Retina (tissue), 1 donor: ENCODE measurements around the gene EIF3A.
"Not testable (repeated sequence)": the region's sequence is repeated elsewhere in the genome, so short reads cannot be mapped to it uniquely, and the experiment has no call there.

Source experiments
- DNase-seq: peaks from one replicate; pipeline ENCODE4 v3.0.0-alpha.2; 2016

Gene EIF3A

GRCh38 chr10:119080521-119081259 is at the start of gene EIF3A:
EIF3A (minus strand) TSS chr10:119080817; CDS start chr10:119080676, 141 bp downstream.
- DNase-seq: peak; percentile 98

DNA sequence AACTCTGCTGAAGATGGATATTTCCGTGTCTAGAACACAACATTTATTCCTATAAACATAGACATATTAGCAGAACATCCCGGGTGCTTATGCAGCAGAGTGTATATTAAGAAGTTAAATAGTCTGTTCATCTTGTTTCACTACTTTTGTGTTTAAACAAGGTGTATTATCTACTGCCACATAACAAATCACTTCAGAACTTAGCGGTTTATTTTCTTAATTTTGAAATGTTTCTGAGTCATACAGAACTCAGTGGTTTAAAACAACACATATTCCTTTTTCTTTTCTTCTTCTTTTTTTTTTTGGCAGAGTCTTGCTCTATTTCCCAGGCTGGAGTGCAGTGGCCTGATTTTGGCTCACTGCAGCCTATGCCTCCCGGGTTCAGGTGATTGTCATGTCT is 49.1 kb upstream of the EIF3A start:
- DNase-seq: no peak

DNA sequence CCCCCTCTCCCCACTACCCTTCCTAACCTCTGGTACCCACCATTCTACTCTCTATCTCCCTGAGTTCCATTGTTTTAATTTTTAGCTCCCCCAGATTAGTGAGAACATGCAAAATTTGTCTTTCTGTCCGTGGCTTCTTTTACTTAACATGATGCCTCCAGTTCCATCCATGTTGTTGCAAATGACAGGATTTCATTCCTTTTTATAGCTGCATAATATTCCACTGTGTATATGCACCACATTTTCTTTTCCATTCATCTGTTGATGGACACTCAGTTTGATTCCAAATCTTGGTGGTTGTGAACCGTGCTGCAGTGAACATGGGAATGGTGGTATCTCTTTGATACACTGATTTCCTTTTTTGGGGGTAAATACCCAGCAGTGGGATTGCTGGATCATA is 45.3 kb upstream of the EIF3A start:
- DNase-seq: no peak

DNA sequence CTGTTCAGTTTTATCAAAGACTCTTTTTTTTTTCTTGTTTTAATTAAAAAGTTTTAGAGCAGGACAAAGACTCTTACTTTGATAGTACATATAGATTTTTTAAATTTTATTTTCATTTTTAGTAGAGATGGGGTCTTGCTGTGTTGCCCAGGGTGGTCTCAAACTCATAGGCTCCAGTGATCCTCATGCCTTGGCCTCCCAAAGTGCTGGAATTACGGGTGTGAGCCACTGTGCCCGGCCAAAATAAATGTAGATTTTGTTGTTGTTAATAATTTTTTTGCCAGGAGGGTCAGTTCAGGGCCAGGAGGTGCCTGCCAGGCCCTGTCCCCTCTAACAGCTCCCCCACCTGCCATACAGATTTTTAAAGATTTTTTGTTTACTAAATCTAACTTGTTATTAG is 40.3 kb upstream of the EIF3A start:
- no peak for DNase-seq

- DNase-seq: no peak
Measured at GRCh38 chr10:119120413-119120867, 39.8 kb upstream of the EIF3A start.

DNA sequence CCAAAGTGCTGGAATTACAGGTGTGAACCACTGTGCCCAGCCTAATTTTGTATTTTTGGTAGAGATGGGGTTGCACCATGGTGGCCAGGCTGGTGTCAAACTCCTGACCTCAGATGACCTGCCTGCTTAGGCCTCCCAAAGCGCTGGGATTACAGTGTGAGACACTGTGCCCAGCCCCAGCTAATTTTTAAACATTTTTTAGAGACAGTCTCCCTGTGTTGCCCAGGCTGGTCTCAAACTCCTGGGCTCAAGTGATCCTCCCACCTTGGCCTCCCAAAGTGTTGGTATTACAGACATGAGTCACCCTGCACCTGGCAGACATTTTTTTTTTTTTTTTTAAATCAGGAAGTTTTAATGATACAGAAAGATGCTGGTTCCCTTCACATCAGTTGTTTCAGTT is 38.8 kb upstream of the EIF3A start:
- DNase-seq: no peak

GRCh38 chr10:119118231-119118630 is 37.6 kb upstream of the EIF3A start:
- no peak for DNase-seq

DNA sequence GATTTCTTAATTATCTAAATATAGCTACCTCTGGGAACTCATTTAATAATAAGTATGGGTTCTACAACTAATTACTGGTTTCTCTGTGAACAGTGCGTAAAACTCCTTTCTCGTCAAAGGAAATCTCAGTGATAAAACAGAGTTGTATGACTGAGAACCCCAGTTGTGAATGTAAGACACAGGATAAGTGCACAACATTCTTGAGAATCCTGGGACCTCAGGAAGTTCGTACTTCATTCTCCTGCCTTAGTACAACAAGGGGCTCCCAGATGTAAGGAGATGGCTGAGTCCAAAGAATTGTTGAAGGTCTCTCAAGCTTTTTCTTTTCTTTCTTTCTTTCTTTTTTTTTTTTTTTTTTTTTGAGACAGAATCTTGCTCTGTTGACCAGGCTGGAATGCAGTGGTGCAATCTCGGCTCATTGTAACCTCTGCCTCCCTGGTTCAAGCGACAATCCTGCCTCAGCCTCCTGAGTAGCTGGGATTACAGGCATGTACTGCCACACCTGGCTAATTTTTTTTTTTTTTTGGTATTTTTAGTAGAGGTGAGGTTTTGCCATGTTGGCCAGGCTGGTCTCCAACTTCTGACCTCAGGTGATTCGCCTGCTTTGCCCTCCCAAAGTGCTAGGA is 35.8 kb upstream of the EIF3A start:
- no peak for DNase-seq

DNA sequence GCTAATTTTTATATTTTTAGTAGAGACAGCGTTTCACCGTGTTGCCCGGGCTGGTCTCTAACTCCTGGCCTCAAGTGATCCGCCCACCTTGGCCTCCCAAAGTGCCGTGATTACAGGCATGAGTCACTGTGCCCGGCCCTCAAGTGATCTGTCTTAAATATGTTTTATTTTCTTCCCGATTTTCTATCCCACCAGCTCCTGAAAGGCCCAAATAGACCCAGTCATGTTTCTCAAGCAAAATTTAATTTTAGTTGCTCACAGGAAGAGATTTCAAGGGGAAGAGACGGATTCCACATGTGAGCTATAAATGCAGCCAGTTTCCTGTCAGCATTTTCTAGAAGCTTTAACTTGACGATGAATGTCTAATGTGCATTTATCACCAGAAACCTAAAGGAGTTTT is 35.3 kb upstream of the EIF3A start:
- DNase-seq: no peak

DNA sequence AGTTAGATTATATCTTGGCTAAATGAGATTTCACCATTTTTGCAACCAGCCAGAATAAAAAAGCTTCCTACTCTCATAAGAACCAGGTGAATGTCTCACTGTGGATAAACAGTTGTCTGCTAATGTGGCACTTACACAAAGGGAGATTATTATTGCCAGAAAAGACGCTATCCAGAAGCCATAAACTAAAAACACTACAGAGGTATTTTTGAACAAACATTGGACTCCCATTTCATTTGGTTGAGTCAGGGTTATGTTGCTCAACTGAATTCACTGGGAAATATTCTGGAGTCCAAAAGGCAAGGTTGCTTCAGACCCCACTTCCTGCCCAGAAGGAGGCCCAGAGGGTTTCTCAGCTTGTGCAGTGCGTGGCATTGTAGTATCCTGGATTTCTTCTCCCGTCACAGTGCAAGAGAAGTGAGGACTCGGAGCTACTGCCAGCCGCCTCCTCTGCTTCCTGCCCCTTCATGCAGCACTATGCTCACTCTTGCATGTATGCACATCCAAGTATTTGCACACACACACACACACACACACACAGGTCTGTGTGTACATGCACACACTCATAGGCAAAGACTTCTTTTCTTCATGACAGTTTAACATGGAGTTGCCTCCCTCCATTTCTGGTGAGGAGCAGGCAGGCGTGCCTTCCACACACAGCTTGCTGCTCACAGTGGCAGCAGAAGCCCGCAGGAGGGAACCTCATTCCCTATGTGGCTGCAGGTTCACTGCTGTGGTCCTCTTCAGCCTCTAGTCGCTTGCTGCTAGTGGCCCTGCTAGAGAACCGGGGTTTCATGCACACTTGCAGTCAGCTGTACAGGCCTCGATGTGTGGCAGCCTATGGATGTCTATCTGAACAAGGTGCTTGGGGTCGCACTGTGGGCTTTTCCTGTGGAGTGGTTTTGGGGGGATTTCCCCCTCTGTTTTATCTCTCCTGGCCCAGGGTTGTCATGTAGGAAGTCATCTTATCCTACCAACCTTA is 33.4 kb upstream of the EIF3A start:
- DNase-seq: no peak

DNA sequence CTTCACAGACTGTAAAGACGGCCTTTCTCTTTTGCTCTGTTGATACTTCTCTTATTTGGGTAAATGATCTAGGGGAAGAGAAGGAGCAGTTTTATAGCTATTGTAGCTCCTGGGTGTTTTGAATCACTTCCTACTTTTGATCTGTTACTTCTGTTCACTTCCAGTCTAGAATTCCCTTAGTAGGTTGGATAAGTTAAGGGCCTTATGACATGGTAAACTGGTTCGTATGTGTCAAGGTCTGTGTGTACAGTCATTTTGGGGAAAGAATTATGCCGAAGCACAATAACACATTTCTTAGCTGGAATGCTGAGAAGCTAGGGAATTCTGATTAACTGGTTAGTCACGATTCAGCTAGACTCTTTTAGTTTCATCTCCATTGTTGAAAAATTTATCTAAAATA is 31.4 kb upstream of the EIF3A start:
- no peak for DNase-seq

DNA sequence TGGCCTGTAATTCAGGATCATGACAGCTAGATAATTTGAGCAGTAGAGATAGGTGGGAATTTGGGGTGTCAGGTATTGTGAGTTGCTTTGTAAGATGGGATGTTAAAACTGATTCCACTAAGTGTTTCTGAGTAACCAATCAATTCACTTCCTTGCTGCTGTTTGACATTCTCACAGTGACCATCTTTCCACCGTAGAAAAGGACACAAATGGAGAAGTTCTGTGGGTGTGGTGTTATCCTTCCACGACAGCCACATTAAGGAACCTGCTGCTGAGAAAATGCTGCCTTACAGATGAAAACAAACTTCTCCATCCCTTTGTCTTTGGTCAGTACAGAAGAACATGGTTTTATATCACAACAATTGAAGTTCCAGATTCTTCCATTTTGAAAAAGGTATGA is 27.2 kb upstream of the EIF3A start:
- DNase-seq: not testable (repeated sequence)

DNA sequence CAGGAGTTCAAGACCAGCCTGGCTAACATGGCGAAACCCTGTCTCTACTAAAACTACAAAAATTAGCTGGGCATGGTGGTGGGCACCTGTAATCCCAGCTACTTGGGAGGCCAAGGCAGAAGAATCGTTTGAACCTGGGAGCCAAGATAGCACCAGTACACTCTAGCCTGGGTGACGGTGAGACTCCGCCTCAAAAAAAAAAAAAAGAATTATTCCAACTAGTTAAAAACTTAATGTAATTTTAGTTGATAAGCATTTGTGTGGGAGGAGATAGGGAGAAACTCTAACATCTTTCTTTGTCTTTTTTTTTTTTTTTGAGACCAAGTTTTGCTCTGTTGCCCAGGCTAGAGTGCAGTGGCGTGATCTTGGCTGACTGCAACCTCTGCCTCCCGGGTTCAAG is 26.5 kb upstream of the EIF3A start:
- not testable (repeated sequence) for DNase-seq

GRCh38 chr10:119105899-119106298 is 25.3 kb upstream of the EIF3A start:
- not testable (repeated sequence) for DNase-seq

DNA sequence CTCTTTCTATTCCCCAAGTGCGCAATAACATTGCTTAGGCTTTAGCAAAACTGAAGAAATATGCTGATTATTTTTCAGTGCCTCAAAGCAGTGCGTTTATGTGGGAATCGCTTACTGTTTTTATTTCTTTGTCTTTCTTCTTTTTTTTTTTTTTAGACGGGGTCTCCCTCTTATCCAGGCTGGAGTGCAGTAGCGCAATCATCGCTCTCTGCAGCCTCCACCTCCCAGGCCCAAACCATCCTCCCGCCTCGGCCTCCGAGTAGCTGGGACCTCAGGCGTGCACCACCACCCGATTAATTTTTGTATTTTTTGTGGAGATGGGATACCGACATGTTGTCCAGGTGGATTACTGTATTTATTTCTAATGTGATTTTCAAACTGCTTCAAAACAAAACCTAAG is 24.5 kb upstream of the EIF3A start:
- DNase-seq: no peak

DNA sequence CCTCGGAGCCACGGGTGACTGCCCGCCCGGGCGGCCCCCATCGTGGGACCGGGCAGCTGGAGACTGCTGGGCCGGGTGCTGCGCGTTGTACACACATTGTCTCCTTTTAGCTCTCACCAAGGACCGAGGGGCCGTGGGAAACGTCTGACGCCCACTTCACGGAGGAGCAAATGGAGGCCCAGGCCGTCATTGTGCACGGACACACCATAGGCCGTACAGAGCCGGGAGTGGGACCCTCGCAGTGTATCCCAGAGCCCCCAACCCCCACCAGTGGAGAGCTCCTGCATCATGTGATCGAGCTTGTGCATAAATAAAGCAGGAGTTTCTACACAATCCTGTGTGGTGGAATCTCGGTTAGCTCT is 24.0 kb upstream of the EIF3A start:
- DNase-seq: peak; percentile 63

GRCh38 chr10:119103903-119104653 is 23.5 kb upstream of the EIF3A start, which contains the start of gene DENND10:
DENND10 (plus strand) TSS chr10:119104113; CDS start chr10:119104143, 30 bp downstream.
- DNase-seq: peak; percentile 91

DNA sequence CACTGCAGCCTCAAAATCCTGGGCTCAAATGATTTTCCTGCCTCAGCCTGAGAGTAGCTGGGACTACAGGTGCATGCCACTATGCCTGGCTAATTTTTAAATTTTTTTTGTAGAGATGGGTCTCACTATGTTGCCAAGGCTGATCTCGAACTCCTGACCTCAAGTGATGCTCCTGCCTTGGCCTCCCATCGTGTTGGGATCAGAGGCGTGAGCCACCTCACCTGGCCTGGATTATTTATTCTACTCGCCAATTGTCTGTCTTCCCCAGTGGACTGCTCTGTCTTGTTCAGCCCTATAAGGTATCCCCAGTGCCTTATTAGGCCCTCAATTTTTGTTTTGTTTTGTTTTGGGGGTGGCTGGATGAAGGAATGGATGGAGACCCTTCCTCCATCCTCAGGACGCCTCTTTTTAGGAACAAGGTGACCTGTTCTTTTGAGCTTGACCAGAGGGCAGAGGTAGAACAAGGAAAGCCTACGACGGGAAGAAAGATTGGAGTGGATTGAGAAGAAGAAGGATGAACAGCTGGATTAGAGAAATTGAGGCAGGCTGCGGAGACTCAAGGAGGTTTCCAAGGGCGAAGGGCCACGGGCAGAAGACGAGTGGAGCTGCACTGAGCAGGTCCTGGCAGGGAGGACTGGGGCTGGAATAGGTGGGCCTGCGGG is 22.8 kb upstream of the EIF3A start:
- peak; percentile 28 for DNase-seq

DNA sequence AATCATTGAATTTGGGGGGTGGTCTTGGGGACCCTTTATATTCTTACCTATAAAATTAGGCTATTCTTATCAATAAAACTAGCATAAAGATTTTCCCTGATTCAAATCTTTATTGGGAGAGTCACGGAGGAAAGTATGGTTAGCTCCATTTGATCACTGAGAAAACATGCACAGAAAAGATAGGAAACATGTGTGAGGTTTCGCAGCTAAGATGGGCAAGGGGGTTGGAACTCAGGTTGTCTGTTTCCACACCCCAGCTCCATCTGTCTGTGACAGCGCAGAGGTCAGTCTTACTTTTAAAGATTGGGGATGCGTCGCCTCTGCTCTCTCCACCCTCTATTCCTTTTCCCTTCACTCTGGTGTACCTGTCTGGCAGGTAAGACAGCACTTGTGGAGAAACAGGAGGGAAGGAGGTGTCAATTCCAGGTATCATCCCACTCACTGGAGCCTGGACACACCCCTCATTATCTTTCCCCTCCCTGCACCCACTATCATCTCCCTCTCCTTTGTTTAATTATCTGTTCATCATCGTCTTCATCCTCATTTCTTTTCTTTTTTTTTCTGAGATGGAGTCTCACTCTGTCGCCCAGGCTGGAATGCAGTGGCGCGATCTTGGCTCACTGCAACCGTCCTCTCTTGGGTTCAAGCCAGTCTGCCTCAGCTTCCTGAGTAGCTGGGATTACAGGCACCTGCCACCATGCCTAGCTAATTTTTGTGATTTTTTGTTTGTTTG is 20.9 kb upstream of the EIF3A start:
- no peak for DNase-seq

DNA sequence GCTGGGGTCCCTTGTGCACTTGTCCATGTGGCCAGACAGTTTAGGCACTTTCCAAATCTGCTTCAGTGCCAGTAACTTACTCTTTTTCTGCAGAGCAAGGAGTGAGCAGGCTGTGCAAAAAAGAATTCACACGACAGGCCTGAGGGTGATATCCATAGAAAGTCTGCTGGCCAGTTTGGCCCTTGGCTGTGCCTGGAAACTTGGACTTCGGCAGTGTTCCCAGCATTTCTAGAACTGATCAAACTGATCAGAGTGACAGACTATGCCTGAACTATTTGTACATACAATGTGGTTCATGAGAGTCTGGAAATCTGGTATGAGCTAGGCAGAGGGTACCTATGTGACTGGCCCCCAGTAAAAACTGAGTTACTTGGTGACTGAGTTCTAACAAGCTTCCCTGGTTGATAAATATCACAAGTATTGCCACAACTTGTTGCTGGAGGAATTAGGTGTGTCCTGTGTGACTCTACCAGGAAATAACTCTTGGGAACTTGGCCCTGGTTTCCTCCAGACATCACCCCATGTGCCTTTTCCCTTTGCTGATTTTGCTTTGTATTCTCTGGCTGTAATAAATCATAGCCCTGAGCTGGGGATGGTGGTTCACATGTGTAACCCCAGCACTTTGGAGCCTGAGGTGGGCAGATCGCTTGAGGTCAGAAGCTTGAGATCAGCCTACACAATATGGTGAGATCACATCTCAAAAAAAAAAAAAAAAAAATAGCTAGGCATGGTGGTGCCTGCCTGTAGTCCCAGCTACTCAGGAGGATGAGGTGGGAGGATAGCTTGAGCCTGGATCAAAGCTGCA is 20.0 kb upstream of the EIF3A start:
- DNase-seq: no peak
